ENCODE measurements around the gene TIMM44. TPM values are rescaled to one million over a fixed set of nuclear protein-coding genes. Genes with fewer than 3 reads are reported as not detected.

Gene TIMM44
- total RNA-seq, 4 donors from 2014 or later: 60.1 to 91.3 (median 77.1) TPM

GRCh38 chr19:7971553-7972520 lies 28.4 kb upstream of the TIMM44 start:
- DNase-seq (ENCODE audit: low spot score in 2 of 2): no peak
- no peaks in the 10 kb centered on the region for H3K4me1 ChIP-seq
- no peak overlapping the region for H3K27ac ChIP-seq
- H3K27me3 ChIP-seq: no peaks in the 10 kb centered on the region
- no peaks in the 10 kb centered on the region for H3K9me3 ChIP-seq
- WGBS, 2 donors: 81 to 84% methylated on average over 29 to 32 of the region's 35 CpGs
- TF ChIP-seq EP300 (IDR thresholded peaks at IDR 0.05): no peak
- TF ChIP-seq POLR2A (IDR thresholded peaks at IDR 0.05): no peak
- TF ChIP-seq, protein P1, sequence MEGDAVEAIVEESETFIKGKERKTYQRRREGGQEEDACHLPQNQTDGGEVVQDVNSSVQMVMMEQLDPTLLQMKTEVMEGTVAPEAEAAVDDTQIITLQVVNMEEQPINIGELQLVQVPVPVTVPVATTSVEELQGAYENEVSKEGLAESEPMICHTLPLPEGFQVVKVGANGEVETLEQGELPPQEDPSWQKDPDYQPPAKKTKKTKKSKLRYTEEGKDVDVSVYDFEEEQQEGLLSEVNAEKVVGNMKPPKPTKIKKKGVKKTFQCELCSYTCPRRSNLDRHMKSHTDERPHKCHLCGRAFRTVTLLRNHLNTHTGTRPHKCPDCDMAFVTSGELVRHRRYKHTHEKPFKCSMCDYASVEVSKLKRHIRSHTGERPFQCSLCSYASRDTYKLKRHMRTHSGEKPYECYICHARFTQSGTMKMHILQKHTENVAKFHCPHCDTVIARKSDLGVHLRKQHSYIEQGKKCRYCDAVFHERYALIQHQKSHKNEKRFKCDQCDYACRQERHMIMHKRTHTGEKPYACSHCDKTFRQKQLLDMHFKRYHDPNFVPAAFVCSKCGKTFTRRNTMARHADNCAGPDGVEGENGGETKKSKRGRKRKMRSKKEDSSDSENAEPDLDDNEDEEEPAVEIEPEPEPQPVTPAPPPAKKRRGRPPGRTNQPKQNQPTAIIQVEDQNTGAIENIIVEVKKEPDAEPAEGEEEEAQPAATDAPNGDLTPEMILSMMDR (IDR thresholded peaks at IDR 0.05): no peak
- H3K36me3 ChIP-seq: peaks cover 0 to 94% (median 11%) of the 10 kb centered on the region in 3 donors
- no peak overlapping the region for H3K4me3 ChIP-seq

DNA sequence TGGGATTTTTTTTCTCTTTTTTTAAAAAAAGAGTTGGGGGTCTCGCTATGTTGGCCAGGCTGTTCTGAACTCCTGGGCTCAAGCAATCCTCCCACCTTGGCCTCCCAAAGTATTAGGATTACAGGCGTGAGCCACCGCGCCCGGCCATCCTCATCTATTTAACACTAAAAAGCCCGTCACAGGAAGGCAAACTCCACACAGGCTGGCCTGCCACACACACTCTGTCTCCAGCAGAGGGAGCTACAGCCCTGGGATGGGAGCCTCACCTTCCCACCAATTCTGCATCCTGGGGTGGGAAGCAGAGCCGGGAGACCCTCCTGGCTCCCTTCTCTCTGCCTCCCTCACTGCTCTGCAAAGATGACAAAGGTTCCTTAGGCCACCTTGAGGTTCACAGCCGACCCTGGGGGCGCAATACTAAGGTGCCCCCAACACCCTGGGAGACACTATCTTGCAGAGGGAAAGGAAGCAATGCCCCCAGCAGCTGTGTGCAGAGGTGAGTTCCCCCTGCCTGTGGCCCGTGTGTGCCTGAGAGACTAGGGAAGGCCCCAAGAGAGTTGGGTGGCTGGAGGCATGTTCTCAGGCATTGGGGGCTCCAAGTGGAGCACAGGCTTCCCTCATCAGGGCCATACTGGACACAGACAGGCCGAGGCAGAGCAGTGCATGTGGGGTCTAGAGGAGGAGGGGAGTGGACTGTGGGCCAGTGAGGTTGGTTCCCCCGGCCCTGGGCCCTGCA lies 27.4 kb upstream of the TIMM44 start:
- Histone ChIP-seq H3K9me3 (no peaks in the 10 kb centered on the region), H3K27ac (no peak overlapping the region), H3K36me3 (peaks cover 0 to 97% (median 20%) of the 10 kb centered on the region in 3 donors), H3K4me3 (no peak overlapping the region), H3K4me1 (no peaks in the 10 kb centered on the region), H3K27me3 (no peaks in the 10 kb centered on the region)
- peak in 1 of 2 donors; percentile 23 for DNase-seq (ENCODE audit: low spot score in 2 of 2)
- 61 to 70% methylated on average over 11 to 12 of the region's 12 CpGs for WGBS, 2 donors
- TF ChIP-seq, protein P1 (IDR thresholded peaks at IDR 0.05): peak; percentile 52 to 69 (median 53)
- TF ChIP-seq POLR2A (IDR thresholded peaks at IDR 0.05) (no peak), EP300 (IDR thresholded peaks at IDR 0.05) (no peak)

DNA sequence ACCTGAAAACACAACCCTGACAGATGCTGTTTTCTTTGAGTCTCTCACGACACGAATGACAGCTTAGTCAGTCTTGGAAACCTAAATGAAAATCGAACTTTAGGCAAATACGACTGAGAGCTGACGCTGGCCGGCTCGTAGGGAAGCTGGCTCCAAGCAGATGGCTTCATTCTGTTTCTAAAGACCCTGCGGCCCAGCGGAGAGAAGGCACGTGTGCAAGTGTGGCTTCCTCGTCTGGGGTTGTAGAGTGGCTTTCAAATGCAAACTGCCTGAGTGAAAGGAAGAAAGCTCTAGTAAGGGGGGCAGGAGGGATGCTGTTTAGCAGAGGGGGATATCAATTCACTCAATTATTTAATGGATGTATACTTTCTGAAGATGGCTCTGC lies 26.1 kb upstream of the TIMM44 start:
- H3K4me1 ChIP-seq: no peaks in the 10 kb centered on the region
- no peak for TF ChIP-seq POLR2A (IDR thresholded peaks at IDR 0.05)
- TF ChIP-seq, protein P1 (IDR thresholded peaks at IDR 0.05): no peak
- H3K27me3 ChIP-seq: no peaks in the 10 kb centered on the region
- no peaks in the 10 kb centered on the region for H3K9me3 ChIP-seq
- H3K36me3 ChIP-seq: peaks cover 0 to 97% (median 20%) of the 10 kb centered on the region in 3 donors
- DNase-seq (ENCODE audit: low spot score in 2 of 2): no peak
- H3K4me3 ChIP-seq: no peak overlapping the region
- H3K27ac ChIP-seq: no peak overlapping the region
- 81 to 87% methylated on average over 11 of the region's 11 CpGs for WGBS, 2 donors

GRCh38 chr19:7968796-7969554 lies 25.5 kb upstream of the TIMM44 start:
- DNase-seq (ENCODE audit: low spot score in 2 of 2): no peak
- peaks cover 0 to 97% (median 23%) of the 10 kb centered on the region in 3 donors for H3K36me3 ChIP-seq
- TF ChIP-seq, protein P1 (IDR thresholded peaks at IDR 0.05): no peak
- no peak for TF ChIP-seq POLR2A (IDR thresholded peaks at IDR 0.05)
- no peak for TF ChIP-seq EP300 (IDR thresholded peaks at IDR 0.05)
- H3K27me3 ChIP-seq: no peaks in the 10 kb centered on the region
- no peak overlapping the region for H3K27ac ChIP-seq
- no peak overlapping the region for H3K4me3 ChIP-seq
- 80 to 87% methylated on average over 19 to 20 of the region's 20 CpGs for WGBS, 2 donors
- no peaks in the 10 kb centered on the region for H3K4me1 ChIP-seq
- H3K9me3 ChIP-seq: no peaks in the 10 kb centered on the region

Data from tibial nerve (tissue), 4 donors.